Transverse colon (tissue), 4 donors: ENCODE measurements around the gene TTC28.

Experiments used
- EP300 ChIP-seq: sonication (generic); formaldehyde crosslinking; IDR thresholded peaks from one replicate; pipeline ENCODE4 v1.6.1; 2017; ENCODE audit warnings: antibody characterized with exemption, low read depth
- POLR2AphosphoS5 ChIP-seq, 3 donors: sonication (generic); formaldehyde crosslinking; IDR thresholded peaks; one replicate each; pipeline ENCODE4 v1.6.1; 2016; ENCODE audit warnings: antibody characterized with exemption in 3 of 3
- TF ChIP-seq, protein P1 (sequence below), 5 experiments: fragments of 200-600 bp in 3 of 5; fragments of 450-650 bp in 2 of 5; sonication (generic) in 3 of 5; IDR thresholded peaks; 1 replicate in 2 of 5; 2 replicates in 3 of 5; pipeline ENCODE4 v1.5.1; 2016 to 2017; ENCODE audit warnings: antibody characterized with exemption in 5 of 5, inconsistent platforms in 3 of 5, mild to moderate bottlenecking in 2 of 5, moderate library complexity in 1 of 5

DNA sequence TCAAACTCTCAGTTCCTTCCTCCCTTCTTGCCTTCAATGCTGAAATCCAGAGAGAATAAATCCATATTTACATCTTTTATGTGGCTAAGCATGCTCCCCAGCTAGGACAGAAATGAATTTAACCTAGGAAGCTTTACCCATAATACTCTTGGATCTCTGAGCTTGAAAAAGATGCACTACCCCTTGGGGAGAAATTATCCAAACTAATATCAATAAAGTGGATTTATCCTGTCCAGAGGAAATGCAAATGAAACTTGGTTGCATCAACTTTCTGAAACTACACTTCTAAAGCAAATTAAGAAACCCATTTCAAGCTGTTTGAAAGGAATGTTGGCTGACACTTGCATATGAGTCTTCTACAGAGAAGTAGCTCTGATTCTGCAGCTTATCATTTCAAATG lies 347.9 kb downstream of the TTC28 start:
- TF ChIP-seq, protein P1, sequence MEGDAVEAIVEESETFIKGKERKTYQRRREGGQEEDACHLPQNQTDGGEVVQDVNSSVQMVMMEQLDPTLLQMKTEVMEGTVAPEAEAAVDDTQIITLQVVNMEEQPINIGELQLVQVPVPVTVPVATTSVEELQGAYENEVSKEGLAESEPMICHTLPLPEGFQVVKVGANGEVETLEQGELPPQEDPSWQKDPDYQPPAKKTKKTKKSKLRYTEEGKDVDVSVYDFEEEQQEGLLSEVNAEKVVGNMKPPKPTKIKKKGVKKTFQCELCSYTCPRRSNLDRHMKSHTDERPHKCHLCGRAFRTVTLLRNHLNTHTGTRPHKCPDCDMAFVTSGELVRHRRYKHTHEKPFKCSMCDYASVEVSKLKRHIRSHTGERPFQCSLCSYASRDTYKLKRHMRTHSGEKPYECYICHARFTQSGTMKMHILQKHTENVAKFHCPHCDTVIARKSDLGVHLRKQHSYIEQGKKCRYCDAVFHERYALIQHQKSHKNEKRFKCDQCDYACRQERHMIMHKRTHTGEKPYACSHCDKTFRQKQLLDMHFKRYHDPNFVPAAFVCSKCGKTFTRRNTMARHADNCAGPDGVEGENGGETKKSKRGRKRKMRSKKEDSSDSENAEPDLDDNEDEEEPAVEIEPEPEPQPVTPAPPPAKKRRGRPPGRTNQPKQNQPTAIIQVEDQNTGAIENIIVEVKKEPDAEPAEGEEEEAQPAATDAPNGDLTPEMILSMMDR (IDR thresholded peaks at IDR 0.05): no peak
- TF ChIP-seq POLR2AphosphoS5 (IDR thresholded peaks at IDR 0.05): no peak
- TF ChIP-seq EP300: no peak
